Adrenal gland (tissue), 5 donors: Measurements from ENCODE around the gene CADM1.

Experiments used
- POLR2A ChIP-seq, 2 donors: fragments of 450-650 bp; IDR thresholded peaks; one replicate each; pipeline ENCODE4 v1.6.1; 2017; ENCODE audit warnings: antibody characterized with exemption in 2 of 2, mild to moderate bottlenecking in 2 of 2, moderate library complexity in 1 of 2
- TF ChIP-seq, protein P1 (sequence below), 6 experiments: fragments of 450-650 bp in 4 of 6; fragments of 200-600 bp in 2 of 6; sonication (generic) in 1 of 6; IDR thresholded peaks; 1 replicate in 5 of 6; 2 replicates in 1 of 6; pipeline versions ENCODE4 v1.5.1 to v1.8.0; 2016 to 2021; ENCODE audit warnings: antibody characterized with exemption in 6 of 6, mild to moderate bottlenecking in 2 of 6, moderate library complexity in 1 of 6
- donor health status: DM: no; HTN: no; CAD: no.

DNA sequence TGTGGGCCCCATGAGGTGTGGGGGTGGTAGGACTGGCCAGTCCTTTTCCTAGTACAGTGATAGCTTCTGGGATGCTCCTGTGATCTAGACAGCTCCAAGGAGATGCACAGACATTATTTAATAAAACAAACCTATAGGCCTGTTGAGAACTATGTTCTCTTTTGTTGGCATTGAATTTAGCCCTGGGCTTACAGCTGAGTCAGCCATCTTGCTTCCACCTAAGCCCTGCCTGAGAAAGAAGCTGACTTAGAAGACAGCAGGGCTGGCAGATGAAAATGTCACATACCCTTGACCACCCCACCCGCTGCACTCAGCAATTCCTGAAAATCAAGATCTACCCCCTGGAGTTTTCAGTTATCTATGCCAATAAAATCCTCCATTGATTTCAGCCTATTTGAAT lies 353.2 kb downstream of the CADM1 start:
- TF ChIP-seq, protein P1, sequence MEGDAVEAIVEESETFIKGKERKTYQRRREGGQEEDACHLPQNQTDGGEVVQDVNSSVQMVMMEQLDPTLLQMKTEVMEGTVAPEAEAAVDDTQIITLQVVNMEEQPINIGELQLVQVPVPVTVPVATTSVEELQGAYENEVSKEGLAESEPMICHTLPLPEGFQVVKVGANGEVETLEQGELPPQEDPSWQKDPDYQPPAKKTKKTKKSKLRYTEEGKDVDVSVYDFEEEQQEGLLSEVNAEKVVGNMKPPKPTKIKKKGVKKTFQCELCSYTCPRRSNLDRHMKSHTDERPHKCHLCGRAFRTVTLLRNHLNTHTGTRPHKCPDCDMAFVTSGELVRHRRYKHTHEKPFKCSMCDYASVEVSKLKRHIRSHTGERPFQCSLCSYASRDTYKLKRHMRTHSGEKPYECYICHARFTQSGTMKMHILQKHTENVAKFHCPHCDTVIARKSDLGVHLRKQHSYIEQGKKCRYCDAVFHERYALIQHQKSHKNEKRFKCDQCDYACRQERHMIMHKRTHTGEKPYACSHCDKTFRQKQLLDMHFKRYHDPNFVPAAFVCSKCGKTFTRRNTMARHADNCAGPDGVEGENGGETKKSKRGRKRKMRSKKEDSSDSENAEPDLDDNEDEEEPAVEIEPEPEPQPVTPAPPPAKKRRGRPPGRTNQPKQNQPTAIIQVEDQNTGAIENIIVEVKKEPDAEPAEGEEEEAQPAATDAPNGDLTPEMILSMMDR (IDR thresholded peaks at IDR 0.05) = no peak
- TF ChIP-seq POLR2A (IDR thresholded peaks at IDR 0.05) = no peak
